Measurements from ENCODE around the gene TCF4.

Gene TCF4

GRCh38 chr18:55440988-55441387 lies 147.0 kb downstream of the TCF4 start:
- no peak for TF ChIP-seq CTCF (conservative IDR thresholded peaks at IDR 0.05)
- H3K27ac ChIP-seq = no peak overlapping the region

GRCh38 chr18:55439056-55439455 lies 148.9 kb downstream of the TCF4 start:
- no peak for TF ChIP-seq CTCF (conservative IDR thresholded peaks at IDR 0.05)
- no peak overlapping the region for H3K27ac ChIP-seq

GRCh38 chr18:55435592-55435991 lies 152.4 kb downstream of the TCF4 start:
- H3K27ac ChIP-seq = no peak overlapping the region
- TF ChIP-seq CTCF (conservative IDR thresholded peaks at IDR 0.05) = no peak

- TF ChIP-seq CTCF (conservative IDR thresholded peaks at IDR 0.05) = no peak
- no peak overlapping the region for H3K27ac ChIP-seq
These were observed 154.3 kb downstream of the TCF4 start for GRCh38 chr18:55433648-55434047.

GRCh38 chr18:55433140-55433539 lies 154.9 kb downstream of the TCF4 start:
- no peak for TF ChIP-seq CTCF (conservative IDR thresholded peaks at IDR 0.05)
- no peak overlapping the region for H3K27ac ChIP-seq

GRCh38 chr18:55432307-55433040 lies 155.5 kb downstream of the TCF4 start:
- TF ChIP-seq CTCF (conservative IDR thresholded peaks at IDR 0.05) = no peak
- no peak overlapping the region for H3K27ac ChIP-seq

GRCh38 chr18:55430026-55430425 lies 158.0 kb downstream of the TCF4 start:
- no peak overlapping the region for H3K27ac ChIP-seq
- no peak for TF ChIP-seq CTCF (conservative IDR thresholded peaks at IDR 0.05)
